Measurements from ENCODE around the gene TMEM132A. TPM values are rescaled to one million over a fixed set of nuclear protein-coding genes. Genes with fewer than 3 reads are reported as not detected.

The TMEM132A gene
- total RNA-seq, 1 donor from 2014 or later, result 164 TPM

- peaks cover 10% of the 10 kb centered on the region for H3K36me3 Mint-ChIP-seq (ENCODE audit: low read depth, unreplicated experiment)
- DNase-seq (ENCODE audit: low spot score), result peak; percentile 59
- H3K4me3 Mint-ChIP-seq (ENCODE audit: unreplicated experiment), result peak overlapping the region; percentile 95
- H3K9me3 Mint-ChIP-seq (ENCODE audit: unreplicated experiment), result no peaks in the 10 kb centered on the region
- peaks cover 55% of the 10 kb centered on the region for H3K4me1 Mint-ChIP-seq (ENCODE audit: unreplicated experiment)
- TF ChIP-seq CTCF (IDR thresholded peaks at IDR 0.05; ENCODE audit: unreplicated experiment), result no peak
- peaks cover 19% of the 10 kb centered on the region for H3K27me3 Mint-ChIP-seq (ENCODE audit: unreplicated experiment)
- H3K27ac Mint-ChIP-seq (ENCODE audit: unreplicated experiment), result peak overlapping the region; percentile 94
Measured at GRCh38 chr11:60915248-60915914, 8.9 kb upstream of the TMEM132A start.

- H3K27ac Mint-ChIP-seq (ENCODE audit: unreplicated experiment), result no peak overlapping the region
- no peaks in the 10 kb centered on the region for H3K9me3 Mint-ChIP-seq (ENCODE audit: unreplicated experiment)
- peaks cover 41% of the 10 kb centered on the region for H3K4me1 Mint-ChIP-seq (ENCODE audit: unreplicated experiment)
- H3K4me3 Mint-ChIP-seq (ENCODE audit: unreplicated experiment), result peak overlapping the region; percentile 62
- peaks cover 16% of the 10 kb centered on the region for H3K27me3 Mint-ChIP-seq (ENCODE audit: unreplicated experiment)
- TF ChIP-seq CTCF (IDR thresholded peaks at IDR 0.05; ENCODE audit: unreplicated experiment), result no peak
- no peak for DNase-seq (ENCODE audit: low spot score)
- H3K36me3 Mint-ChIP-seq (ENCODE audit: low read depth, unreplicated experiment), result peaks cover 22% of the 10 kb centered on the region
Measured at GRCh38 chr11:60916669-60917206, 7.5 kb upstream of the TMEM132A start.

GRCh38 chr11:60917267-60917666 lies 7.0 kb upstream of the TMEM132A start:
- peak overlapping the region; percentile 62 for H3K4me3 Mint-ChIP-seq (ENCODE audit: unreplicated experiment)
- H3K27me3 Mint-ChIP-seq (ENCODE audit: unreplicated experiment), result peaks cover 12% of the 10 kb centered on the region
- no peak for TF ChIP-seq CTCF (IDR thresholded peaks at IDR 0.05; ENCODE audit: unreplicated experiment)
- peaks cover 24% of the 10 kb centered on the region for H3K36me3 Mint-ChIP-seq (ENCODE audit: low read depth, unreplicated experiment)
- no peak overlapping the region for H3K27ac Mint-ChIP-seq (ENCODE audit: unreplicated experiment)
- H3K9me3 Mint-ChIP-seq (ENCODE audit: unreplicated experiment), result no peaks in the 10 kb centered on the region
- no peak for DNase-seq (ENCODE audit: low spot score)
- peaks cover 36% of the 10 kb centered on the region for H3K4me1 Mint-ChIP-seq (ENCODE audit: unreplicated experiment)

- no peaks in the 10 kb centered on the region for H3K9me3 Mint-ChIP-seq (ENCODE audit: unreplicated experiment)
- H3K4me3 Mint-ChIP-seq (ENCODE audit: unreplicated experiment), result no peak overlapping the region
- no peak for TF ChIP-seq CTCF (IDR thresholded peaks at IDR 0.05; ENCODE audit: unreplicated experiment)
- no peak for DNase-seq (ENCODE audit: low spot score)
- H3K36me3 Mint-ChIP-seq (ENCODE audit: low read depth, unreplicated experiment), result peaks cover 33% of the 10 kb centered on the region
- peaks cover 15% of the 10 kb centered on the region for H3K27me3 Mint-ChIP-seq (ENCODE audit: unreplicated experiment)
- H3K4me1 Mint-ChIP-seq (ENCODE audit: unreplicated experiment), result peaks cover 28% of the 10 kb centered on the region
- H3K27ac Mint-ChIP-seq (ENCODE audit: unreplicated experiment), result no peak overlapping the region
Measured at GRCh38 chr11:60918251-60918938, 5.9 kb upstream of the TMEM132A start.

- no peaks in the 10 kb centered on the region for H3K9me3 Mint-ChIP-seq (ENCODE audit: unreplicated experiment)
- DNase-seq (ENCODE audit: low spot score), result no peak
- H3K4me3 Mint-ChIP-seq (ENCODE audit: unreplicated experiment), result no peak overlapping the region
- no peak for TF ChIP-seq CTCF (IDR thresholded peaks at IDR 0.05; ENCODE audit: unreplicated experiment)
- peaks cover 14% of the 10 kb centered on the region for H3K27me3 Mint-ChIP-seq (ENCODE audit: unreplicated experiment)
- H3K27ac Mint-ChIP-seq (ENCODE audit: unreplicated experiment), result no peak overlapping the region
- H3K36me3 Mint-ChIP-seq (ENCODE audit: low read depth, unreplicated experiment), result peaks cover 34% of the 10 kb centered on the region
- peaks cover 23% of the 10 kb centered on the region for H3K4me1 Mint-ChIP-seq (ENCODE audit: unreplicated experiment)
Measured at GRCh38 chr11:60918939-60919265, 5.4 kb upstream of the TMEM132A start.

Data from endothelial cell (in vitro differentiated cells).